Prostate gland (tissue), 2 donors: ENCODE measurements around the gene NDUFB5. TPM values are rescaled to one million over a fixed set of nuclear protein-coding genes. Genes with fewer than 3 reads are reported as not detected.

Experiments used
- DNase-seq: peaks from one replicate; pipeline ENCODE4 v3.0.0-alpha.2; 2019; ENCODE audit warnings: low spot score
- H3K27ac ChIP-seq, 2 donors: fragments of 200-600 bp; sonication (generic); 2 replicates each; pipeline ENCODE4 v1.5.1; 2017 to 2019
- H3K27me3 ChIP-seq: fragments of 200-600 bp; sonication (generic); replicated peaks from 2 replicates; pipeline ENCODE4 v1.5.1; 2019; ENCODE audit not compliant: insufficient read depth
- H3K36me3 ChIP-seq, 2 donors: fragments of 200-600 bp; sonication (generic); 1 replicate in 1 of 2; 2 replicates in 1 of 2; pipeline versions ENCODE4 v1.5.1 to v1.8.1; 2017 to 2019
- H3K4me1 ChIP-seq: fragments of 200-600 bp; sonication (generic); replicated peaks from 2 replicates; pipeline ENCODE4 v1.5.1; 2019
- H3K4me3 ChIP-seq, 2 donors: fragments of 200-600 bp; sonication (generic); 2 replicates each; pipeline ENCODE4 v1.5.1; 2017 to 2019
- H3K9me3 ChIP-seq: fragments of 200-600 bp; sonication (generic); 2 replicates; pipeline ENCODE4 v1.5.1; 2017
- CTCF ChIP-seq, 4 experiments: fragments of 200-600 bp in 2 of 4; fragments of 450-650 bp in 2 of 4; sonication (generic) in 2 of 4; IDR thresholded peaks; 1 replicate in 3 of 4; 2 replicates in 1 of 4; pipeline ENCODE4 v1.5.1; 2016 to 2019; ENCODE audit warnings: antibody characterized with exemption in 4 of 4, mild to moderate bottlenecking in 2 of 4, moderate library complexity in 2 of 4
- POLR2A ChIP-seq: fragments of 450-650 bp; IDR thresholded peaks from one replicate; pipeline ENCODE4 v1.6.1; 2016; ENCODE audit warnings: antibody characterized with exemption, mild to moderate bottlenecking
- POLR2AphosphoS5 ChIP-seq: sonication (generic); formaldehyde crosslinking; IDR thresholded peaks from one replicate; pipeline ENCODE4 v1.6.1; 2017; ENCODE audit warnings: antibody characterized with exemption
- WGBS: methylation state at CpG from one replicate; pipeline ENCODE4 v1.1.5; 2018; 5-methylcytosine and 5-hydroxymethylcytosine counted together
- intact Hi-C: fragments of 100-400 bp; cut with DNase I; formaldehyde crosslinking; loops from one replicate; pipeline ENCODE4 v1.14.2; 2022
- total RNA-seq, 2 donors: library from RNA; depleted of rRNA; stranded (reverse); fragments of >200 nt; gene quantifications; one replicate each; pipeline ENCODE4 v1.1.0, GENCODE V29; 2016

The NDUFB5 gene
- total RNA-seq, 2 donors from 2014 or later, result 75.9 to 122 TPM

- Histone ChIP-seq H3K36me3 (no peaks in the 10 kb centered on the region), H3K27ac (no peak overlapping the region), H3K9me3 (no peaks in the 10 kb centered on the region), H3K27me3 (no peaks in the 10 kb centered on the region), H3K4me3 (no peak overlapping the region), H3K4me1 (no peaks in the 10 kb centered on the region)
- no peak for DNase-seq
- 68% methylated on average over 3 of the region's 3 CpGs for WGBS
- intact Hi-C loops, result no loop called here
- TF ChIP-seq POLR2A (no peak), CTCF (IDR thresholded peaks at IDR 0.05) (no peak), POLR2AphosphoS5 (no peak)
These were observed 41.6 kb downstream of the NDUFB5 start for GRCh38 chr3:179646177-179646576.

- Histone ChIP-seq H3K27me3 (no peaks in the 10 kb centered on the region), H3K4me1 (no peaks in the 10 kb centered on the region), H3K36me3 (no peaks in the 10 kb centered on the region), H3K4me3 (peak overlapping the region; percentile 76 to 80), H3K9me3 (no peaks in the 10 kb centered on the region), H3K27ac (peak overlapping the region; percentile 88 to 89)
- WGBS, result 47% methylated on average over 11 of the region's 11 CpGs
- no peak for DNase-seq
- intact Hi-C loops, result no loop called here
- TF ChIP-seq POLR2AphosphoS5 (no peak), POLR2A (no peak)
These were observed 47.3 kb downstream of the NDUFB5 start for GRCh38 chr3:179651687-179652446.

DNA sequence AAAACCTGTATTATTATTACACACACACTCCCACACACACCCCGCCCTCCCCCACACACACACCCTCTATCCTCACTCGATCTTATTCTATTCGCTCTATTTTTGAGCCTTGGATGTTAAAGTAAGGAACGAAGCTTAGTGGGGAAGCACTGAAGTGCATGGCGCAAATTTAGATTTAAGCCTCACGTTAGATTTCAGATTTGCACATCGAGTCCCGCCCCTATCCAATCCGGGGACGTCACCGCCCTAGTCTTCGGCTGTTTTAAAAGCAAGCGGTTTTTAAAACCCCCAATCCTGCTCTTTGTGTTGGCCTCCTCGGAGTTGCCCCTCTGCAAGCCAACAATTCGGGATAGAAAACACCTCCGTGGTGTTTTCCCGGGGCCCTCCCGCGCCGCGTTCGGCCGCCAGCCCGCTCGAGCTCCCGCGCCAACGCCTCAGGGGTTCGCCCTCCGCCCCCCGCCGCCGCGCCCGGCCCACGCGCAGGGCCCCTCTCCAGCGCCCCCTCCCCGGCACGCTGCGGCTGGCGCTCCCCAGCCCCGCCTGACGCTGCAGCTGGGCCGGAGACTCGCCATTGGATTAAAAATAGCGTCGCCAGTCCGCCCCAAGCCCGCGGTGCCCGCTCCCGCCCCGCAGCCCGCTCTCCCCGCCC, 48.0 kb downstream of the NDUFB5 start, which contains the start of gene USP13:
TSS of gene USP13 (plus strand) at position 594 of the 649 bp plus-strand sequence. CDS start 186 bp downstream, outside the sequence.
- intact Hi-C loops, result no loop called here
- under 1% methylated on average over 55 of the region's 56 CpGs for WGBS
- DNase-seq, result peak; percentile 47
- Histone ChIP-seq H3K9me3 (no peaks in the 10 kb centered on the region), H3K4me3 (peak within 1 kb of the TSS; percentile 76 to 80), H3K4me1 (no peaks in the 10 kb centered on the region), H3K27me3 (no peaks in the 10 kb centered on the region), H3K27ac (peak within 1 kb of the TSS; percentile 88 to 89), H3K36me3 (no peaks in the 10 kb centered on the region)
- TF ChIP-seq POLR2A (no peak), CTCF (IDR thresholded peaks at IDR 0.05) (no peak), POLR2AphosphoS5 (no peak)

GRCh38 chr3:179653096-179653797, 48.7 kb downstream of the NDUFB5 start:
- H3K27ac ChIP-seq, result peak overlapping the region; percentile 88 to 89
- intact Hi-C loops, result no loop called here
- WGBS, result under 1% methylated on average over 66 of the region's 77 CpGs
- TF ChIP-seq POLR2AphosphoS5 (no peak), POLR2A (no peak), CTCF (IDR thresholded peaks at IDR 0.05) (no peak)
- no peaks in the 10 kb centered on the region for H3K36me3 ChIP-seq
- peak overlapping the region; percentile 76 to 80 for H3K4me3 ChIP-seq
- H3K9me3 ChIP-seq, result no peaks in the 10 kb centered on the region
- no peaks in the 10 kb centered on the region for H3K4me1 ChIP-seq
- DNase-seq, result peak; percentile 74
- no peaks in the 10 kb centered on the region for H3K27me3 ChIP-seq

- WGBS, result 71% methylated on average over 2 of the region's 2 CpGs
- Histone ChIP-seq H3K4me3 (no peak overlapping the region), H3K36me3 (no peaks in the 10 kb centered on the region), H3K27me3 (no peaks in the 10 kb centered on the region), H3K27ac (no peak overlapping the region), H3K4me1 (no peaks in the 10 kb centered on the region), H3K9me3 (no peaks in the 10 kb centered on the region)
- no peak for DNase-seq
- intact Hi-C loops, result no loop called here
- TF ChIP-seq POLR2AphosphoS5 (no peak), POLR2A (no peak), CTCF (IDR thresholded peaks at IDR 0.05) (no peak)
These were observed 50.6 kb downstream of the NDUFB5 start for GRCh38 chr3:179655236-179655635.
